ENCODE results near the gene COG2.

DNA sequence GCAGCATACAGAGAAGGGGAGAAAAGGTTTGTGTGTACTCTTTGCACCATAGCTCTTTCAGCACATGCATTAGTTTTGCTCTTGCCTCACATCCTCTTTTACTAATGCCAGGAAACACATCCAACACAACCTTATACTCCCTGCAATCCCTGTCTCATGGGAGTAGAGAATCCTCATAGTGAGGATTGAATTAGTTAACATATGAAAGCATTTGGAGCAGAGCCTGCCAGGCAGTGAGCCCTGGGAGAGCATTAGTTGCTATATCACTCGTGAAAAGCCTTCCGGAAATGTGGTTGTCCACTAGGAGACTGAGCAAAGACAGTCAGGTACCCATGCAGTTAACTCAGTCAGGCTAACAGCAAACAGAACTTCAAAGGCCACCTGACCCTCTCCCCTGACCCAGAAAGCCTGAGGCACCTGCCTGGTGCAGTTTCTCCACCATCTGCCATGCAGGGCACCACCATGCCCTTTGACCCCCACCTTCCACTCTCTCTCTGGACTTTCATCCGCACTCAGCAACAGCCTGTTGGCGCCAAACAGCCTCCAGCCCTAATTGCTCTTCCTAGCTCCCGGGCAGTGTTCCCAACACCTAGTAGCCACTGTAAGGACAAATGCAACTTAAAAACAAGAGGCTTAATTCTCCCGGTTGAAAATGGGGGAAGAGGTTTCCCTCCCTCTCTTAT, 86.6 kb downstream of the COG2 start:
- TF ChIP-seq, protein P1, sequence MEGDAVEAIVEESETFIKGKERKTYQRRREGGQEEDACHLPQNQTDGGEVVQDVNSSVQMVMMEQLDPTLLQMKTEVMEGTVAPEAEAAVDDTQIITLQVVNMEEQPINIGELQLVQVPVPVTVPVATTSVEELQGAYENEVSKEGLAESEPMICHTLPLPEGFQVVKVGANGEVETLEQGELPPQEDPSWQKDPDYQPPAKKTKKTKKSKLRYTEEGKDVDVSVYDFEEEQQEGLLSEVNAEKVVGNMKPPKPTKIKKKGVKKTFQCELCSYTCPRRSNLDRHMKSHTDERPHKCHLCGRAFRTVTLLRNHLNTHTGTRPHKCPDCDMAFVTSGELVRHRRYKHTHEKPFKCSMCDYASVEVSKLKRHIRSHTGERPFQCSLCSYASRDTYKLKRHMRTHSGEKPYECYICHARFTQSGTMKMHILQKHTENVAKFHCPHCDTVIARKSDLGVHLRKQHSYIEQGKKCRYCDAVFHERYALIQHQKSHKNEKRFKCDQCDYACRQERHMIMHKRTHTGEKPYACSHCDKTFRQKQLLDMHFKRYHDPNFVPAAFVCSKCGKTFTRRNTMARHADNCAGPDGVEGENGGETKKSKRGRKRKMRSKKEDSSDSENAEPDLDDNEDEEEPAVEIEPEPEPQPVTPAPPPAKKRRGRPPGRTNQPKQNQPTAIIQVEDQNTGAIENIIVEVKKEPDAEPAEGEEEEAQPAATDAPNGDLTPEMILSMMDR (conservative IDR thresholded peaks at IDR 0.05; ENCODE audit: low read depth, low read length) = no peak
- no peak for TF ChIP-seq EZH2 (IDR thresholded peaks at IDR 0.05; ENCODE audit: low read length, unreplicated experiment)
